Large intestine (tissue), 3 donors: ENCODE results near the gene MED12L. TPM values are rescaled to one million over a fixed set of nuclear protein-coding genes. Genes with fewer than 3 reads are reported as not detected.
"Not testable (repeated sequence)": the region's sequence is repeated elsewhere in the genome, so short reads cannot be mapped to it uniquely, and the experiment has no call there.

ENCODE experiments used
- DNase-seq, 2 donors: peaks; one replicate each; pipeline versions ENCODE4 v3.0.0 to v3.0.0-alpha.2; 2013
- H3K27ac ChIP-seq: one replicate; pipeline ENCODE4 v1.5.1; 2013; ENCODE audit warnings: low read length
- H3K27me3 ChIP-seq: 2 replicates; pipeline ENCODE4 v1.6.1; 2013; ENCODE audit warnings: low read length; ENCODE audit not compliant: control insufficient read depth, insufficient read depth
- H3K36me3 ChIP-seq: 2 replicates; pipeline ENCODE4 v1.6.1; 2013; ENCODE audit warnings: low read length; ENCODE audit not compliant: control insufficient read depth, insufficient read depth
- H3K4me1 ChIP-seq: one replicate; pipeline ENCODE4 v1.6.1; 2013; ENCODE audit warnings: low read length; ENCODE audit not compliant: control insufficient read depth, insufficient read depth
- H3K4me3 ChIP-seq: one replicate; pipeline ENCODE4 v1.5.1; 2013; ENCODE audit warnings: low read length
- H3K9me3 ChIP-seq: one replicate; pipeline ENCODE4 v1.6.1; 2013; ENCODE audit warnings: mild to moderate bottlenecking, low read depth, low read length, moderate library complexity; ENCODE audit not compliant: control insufficient read depth
- WGBS: methylation state at CpG from one replicate; pipeline ENCODE4 v1.1.5; 2013; ENCODE audit warnings: low lambda C conversion rate; ENCODE audit not compliant: insufficient coverage; 5-methylcytosine and 5-hydroxymethylcytosine counted together
- polyA plus RNA-seq: library from polyadenylated mRNA; unstranded; fragments of 120-200 nt; gene quantifications from one replicate; pipeline ENCODE4 v1.2.1, GENCODE V29; 2013

Gene MED12L
- polyA plus RNA-seq, 1 donor = 5.4 TPM

GRCh38 chr3:151384741-151385174, 299.3 kb downstream of the MED12L start, which contains the start of gene P2RY12:
Gene P2RY12, minus strand, starts transcription at chr3:151384753. Its CDS starts 45,908 bp downstream, at chr3:151338845.
- Histone ChIP-seq H3K4me1 (peaks cover 8% of the 10 kb centered on the region), H3K27me3 (no peaks in the 10 kb centered on the region), H3K9me3 (no peaks in the 10 kb centered on the region), H3K36me3 (no peaks in the 10 kb centered on the region), H3K27ac (peak within 1 kb of the TSS; percentile 59), H3K4me3 (no peak within 1 kb of the TSS)
- 100% methylated on average over 1 of the region's 4 CpGs for WGBS
- DNase-seq = peak in 1 of 2 donors; percentile 9

- Histone ChIP-seq H3K27ac (no peak overlapping the region), H3K27me3 (no peaks in the 10 kb centered on the region), H3K4me3 (no peak overlapping the region), H3K36me3 (no peaks in the 10 kb centered on the region), H3K9me3 (no peaks in the 10 kb centered on the region), H3K4me1 (peaks cover 8% of the 10 kb centered on the region)
- no peak for DNase-seq
- no CpG with 5 or more reads among the region's 4 CpGs for WGBS
Measured at GRCh38 chr3:151386056-151386455, 300.6 kb downstream of the MED12L start.

- no CpG with 5 or more reads among the region's 5 CpGs for WGBS
Measured at GRCh38 chr3:151387432-151387831, 302.0 kb downstream of the MED12L start.

GRCh38 chr3:151387842-151388241, 302.4 kb downstream of the MED12L start:
- Histone ChIP-seq H3K4me1 (peaks cover 8% of the 10 kb centered on the region), H3K27ac (no peak overlapping the region), H3K27me3 (no peaks in the 10 kb centered on the region), H3K4me3 (no peak overlapping the region), H3K9me3 (no peaks in the 10 kb centered on the region), H3K36me3 (no peaks in the 10 kb centered on the region)
- 100% methylated on average over 2 of the region's 9 CpGs for WGBS
- DNase-seq = no peak

More at GRCh38 chr3:151387432-151387831, 302.0 kb downstream of the MED12L start:
- Histone ChIP-seq H3K4me3 (no peak overlapping the region), H3K36me3 (no peaks in the 10 kb centered on the region), H3K4me1 (peaks cover 8% of the 10 kb centered on the region), H3K9me3 (no peaks in the 10 kb centered on the region), H3K27me3 (no peaks in the 10 kb centered on the region), H3K27ac (no peak overlapping the region)
- DNase-seq = no peak

- 80% methylated on average over 1 of the region's 2 CpGs for WGBS
- Histone ChIP-seq H3K27me3 (no peaks in the 10 kb centered on the region), H3K4me3 (no peak overlapping the region), H3K36me3 (no peaks in the 10 kb centered on the region), H3K4me1 (no peaks in the 10 kb centered on the region), H3K9me3 (no peaks in the 10 kb centered on the region), H3K27ac (no peak overlapping the region)
- DNase-seq = no peak
Measured at GRCh38 chr3:151391720-151392119, 306.3 kb downstream of the MED12L start.

GRCh38 chr3:151392191-151392590, 306.7 kb downstream of the MED12L start:
- H3K4me3 ChIP-seq, H3K27me3 ChIP-seq, H3K4me1 ChIP-seq, H3K9me3 ChIP-seq, H3K27ac ChIP-seq, H3K36me3 ChIP-seq: not testable (repeated sequence)
- no CpG with 5 or more reads among the region's 3 CpGs for WGBS
- DNase-seq = peak; percentile 58 to 64

GRCh38 chr3:151393146-151393830, 307.8 kb downstream of the MED12L start:
- H3K4me3 ChIP-seq = no peak overlapping the region
- H3K36me3 ChIP-seq = no peaks in the 10 kb centered on the region
- DNase-seq = no peak
- H3K27ac ChIP-seq = no peak overlapping the region
- no peaks in the 10 kb centered on the region for H3K9me3 ChIP-seq
- 45% methylated on average over 3 of the region's 3 CpGs for WGBS
- no peaks in the 10 kb centered on the region for H3K27me3 ChIP-seq
- H3K4me1 ChIP-seq = no peaks in the 10 kb centered on the region

- no peaks in the 10 kb centered on the region for H3K36me3 ChIP-seq
- H3K27ac ChIP-seq = no peak overlapping the region
- H3K4me3 ChIP-seq = no peak overlapping the region
- H3K9me3 ChIP-seq = no peaks in the 10 kb centered on the region
- no peaks in the 10 kb centered on the region for H3K4me1 ChIP-seq
- no peaks in the 10 kb centered on the region for H3K27me3 ChIP-seq
- WGBS = 0% methylated on average over 1 of the region's 4 CpGs
- no peak for DNase-seq
Measured at GRCh38 chr3:151393941-151394340, 308.5 kb downstream of the MED12L start.

GRCh38 chr3:151394611-151395010, 309.1 kb downstream of the MED12L start:
- WGBS = no CpG with 5 or more reads among the region's 8 CpGs
- DNase-seq = no peak
- no peaks in the 10 kb centered on the region for H3K36me3 ChIP-seq
- H3K9me3 ChIP-seq = no peaks in the 10 kb centered on the region
- H3K4me3 ChIP-seq = no peak overlapping the region
- no peaks in the 10 kb centered on the region for H3K4me1 ChIP-seq
- no peaks in the 10 kb centered on the region for H3K27me3 ChIP-seq
- H3K27ac ChIP-seq = no peak overlapping the region

- Histone ChIP-seq H3K27me3 (no peaks in the 10 kb centered on the region), H3K36me3 (no peaks in the 10 kb centered on the region), H3K27ac (no peak overlapping the region), H3K9me3 (no peaks in the 10 kb centered on the region), H3K4me3 (no peak overlapping the region), H3K4me1 (no peaks in the 10 kb centered on the region)
- DNase-seq = no peak
- 100% methylated on average over 2 of the region's 3 CpGs for WGBS
Measured at GRCh38 chr3:151395806-151396205, 310.3 kb downstream of the MED12L start.

- H3K4me3 ChIP-seq = no peak overlapping the region
- peak; percentile 33 to 71 for DNase-seq
- 37% methylated on average over 5 of the region's 5 CpGs for WGBS
- H3K36me3 ChIP-seq = no peaks in the 10 kb centered on the region
- H3K27me3 ChIP-seq = no peaks in the 10 kb centered on the region
- H3K4me1 ChIP-seq = no peaks in the 10 kb centered on the region
- H3K27ac ChIP-seq = peak overlapping the region; percentile 46
- no peaks in the 10 kb centered on the region for H3K9me3 ChIP-seq
Measured at GRCh38 chr3:151398895-151399294, 313.4 kb downstream of the MED12L start.
